ENCODE results near the gene COBL. TPM values are rescaled to one million over a fixed set of nuclear protein-coding genes. Genes with fewer than 3 reads are reported as not detected.

COBL gene
- total and polyA plus RNA-seq, 2 of the 8 experiments (the other 6 are each of a cell fraction or from before 2014, with no cell fraction given), result 13.8 to 40.4 TPM

- TF ChIP-seq POLR2A (IDR thresholded peaks at IDR 0.05; ENCODE audit: control extremely low read depth in 1 of 2, low read depth in 2 of 2, low read length in 2 of 2), result no peak
- TF ChIP-seq CHD7 (IDR thresholded peaks at IDR 0.05; ENCODE audit: insufficient replicate concordance, low read length), result no peak
- TF ChIP-seq RFX5 (IDR thresholded peaks at IDR 0.05; ENCODE audit: borderline replicate concordance, low read depth, low read length), result no peak
- TF ChIP-seq KDM4A (IDR thresholded peaks at IDR 0.05; ENCODE audit: low read depth, low read length, severe bottlenecking), result no peak
- no peak for TF ChIP-seq SP1 (IDR thresholded peaks at IDR 0.05; ENCODE audit: low read depth, low read length)
These were observed 21.0 kb downstream of the COBL start (continued) for GRCh38 chr7:51295440-51296245.
